Smooth muscle cell (in vitro differentiated cells): ENCODE measurements around the gene ADORA2A. TPM values are rescaled to one million over a fixed set of nuclear protein-coding genes. Genes with fewer than 3 reads are reported as not detected.

ENCODE experiments used
- DNase-seq: peaks from one replicate; lab custom pipeline; 2025; ENCODE audit not compliant: unreplicated experiment; lab: John Stamatoyannopoulos, UW
- H2AFZ ChIP-seq: fragments of 200-600 bp; sonication (generic); 2 replicates; pipeline ENCODE4 v1.6.0; 2016; ENCODE audit warnings: antibody characterized with exemption, low read depth, mild to moderate bottlenecking
- H3F3A ChIP-seq: fragments of 200-600 bp; sonication (generic); 2 replicates; pipeline ENCODE4 v1.6.0; 2017; ENCODE audit warnings: antibody characterized with exemption, low read depth
- H3K27ac ChIP-seq: fragments of 200-600 bp; sonication (generic); 2 replicates; pipeline ENCODE4 v1.5.1; 2016; ENCODE audit warnings: low read depth, mild to moderate bottlenecking
- H3K27me3 ChIP-seq: fragments of 200-600 bp; sonication (generic); 2 replicates; pipeline ENCODE4 v1.6.1; 2016; ENCODE audit warnings: low read depth, mild to moderate bottlenecking
- H3K36me3 ChIP-seq: fragments of 200-600 bp; sonication (generic); 2 replicates; pipeline ENCODE4 v1.5.1; 2016; ENCODE audit warnings: low read depth
- H3K4me1 ChIP-seq: fragments of 200-600 bp; sonication (generic); 2 replicates; pipeline ENCODE4 v1.5.1; 2016; ENCODE audit warnings: low read depth
- H3K4me2 ChIP-seq: fragments of 200-600 bp; sonication (generic); 2 replicates; pipeline ENCODE4 v1.6.0; 2016; ENCODE audit warnings: mild to moderate bottlenecking
- H3K4me3 ChIP-seq: fragments of 200-600 bp; sonication (generic); 2 replicates; pipeline ENCODE4 v1.5.1; 2016; ENCODE audit warnings: mild to moderate bottlenecking
- H3K79me2 ChIP-seq: fragments of 200-600 bp; sonication (generic); 2 replicates; pipeline ENCODE4 v1.6.0; 2016; ENCODE audit warnings: low read depth, mild to moderate bottlenecking
- H3K9ac ChIP-seq: fragments of 200-600 bp; sonication (generic); 2 replicates; pipeline ENCODE4 v1.6.0; 2016; ENCODE audit warnings: low read depth
- H3K9me3 ChIP-seq: fragments of 200-600 bp; sonication (generic); replicated peaks from 2 replicates; pipeline ENCODE4 v1.5.1; 2016; ENCODE audit warnings: low read depth
- H4K20me1 ChIP-seq: fragments of 200-600 bp; sonication (generic); 2 replicates; pipeline ENCODE4 v1.6.0; 2016; ENCODE audit warnings: low read depth
- WGBS: methylation state at CpG from one replicate; pipeline ENCODE4 v1.1.7; 2016; ENCODE audit warnings: low lambda C conversion rate; 5-methylcytosine and 5-hydroxymethylcytosine counted together
- polyA plus RNA-seq: library from polyadenylated mRNA; unstranded; fragments of >200 nt; fragmentation: Nextera tagmentation; extraction: Ambion mirVana; gene quantifications from 2 replicates; pipeline ENCODE4 v1.2.1, GENCODE V29; 2016
- total RNA-seq: library from RNA; depleted of rRNA; stranded (reverse); fragments of >200 nt; gene quantifications from 2 replicates; pipeline ENCODE4 v1.2.3, GENCODE V29; 2014
- TF ChIP-seq, protein P1 (sequence below): fragments of 200-600 bp; sonication (generic); IDR thresholded peaks from 2 replicates; pipeline ENCODE4 v1.5.1; 2017; ENCODE audit warnings: borderline replicate concordance, mild to moderate bottlenecking, antibody characterized with exemption; ENCODE audit not compliant: insufficient read depth, poor library complexity, severe bottlenecking

Gene ADORA2A
- total and polyA plus RNA-seq, 2 experiments from 2014 or later = 1.6 to 1.8 TPM

DNA sequence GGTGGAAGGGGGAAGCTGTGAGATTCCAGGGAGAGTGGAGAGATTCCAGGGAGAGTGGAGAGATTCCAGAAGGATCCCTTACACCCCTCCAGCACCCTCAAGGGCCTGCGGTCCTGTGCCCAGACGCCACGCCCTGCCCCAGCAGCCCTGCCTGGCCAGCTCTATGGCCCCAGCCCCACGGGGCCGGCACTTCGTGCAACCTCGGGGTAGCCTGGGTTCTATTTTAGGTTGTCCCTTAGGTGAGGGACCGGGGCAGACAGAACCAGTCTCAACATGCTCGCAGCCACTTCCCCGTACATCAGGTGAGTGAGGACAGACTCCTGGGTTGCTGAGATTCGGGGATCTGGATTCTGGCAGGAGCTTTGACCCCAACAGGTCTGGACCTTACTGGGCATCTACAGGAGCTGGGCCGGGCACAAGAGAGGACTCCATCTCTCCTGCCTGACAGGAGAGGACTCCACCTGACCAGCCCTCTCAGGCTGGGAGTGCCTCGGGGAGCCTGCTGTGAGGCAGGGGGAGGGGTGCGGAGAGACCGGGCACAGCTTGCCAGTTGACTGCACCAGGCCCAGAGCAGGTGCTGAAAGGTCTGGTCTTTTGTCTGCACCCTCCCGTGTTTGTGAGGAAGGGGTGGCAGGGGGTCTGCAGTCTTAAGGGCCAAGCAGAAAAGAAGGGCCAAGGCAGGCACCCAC lies 8.5 kb upstream of the ADORA2A start:
- Histone ChIP-seq H2AFZ (no peak overlapping the region), H3K4me1 (peaks cover 10% of the 10 kb centered on the region), H3K9ac (no peak overlapping the region), H3K9me3 (no peaks in the 10 kb centered on the region), H3K36me3 (no peaks in the 10 kb centered on the region), H3K27me3 (peaks cover 2% of the 10 kb centered on the region), H4K20me1 (no peaks in the 10 kb centered on the region), H3K4me2 (no peak overlapping the region), H3K79me2 (no peaks in the 10 kb centered on the region), H3K4me3 (no peak overlapping the region), H3F3A (no peaks in the 10 kb centered on the region), H3K27ac (no peak overlapping the region)
- DNase-seq = no peak
- TF ChIP-seq, protein P1, sequence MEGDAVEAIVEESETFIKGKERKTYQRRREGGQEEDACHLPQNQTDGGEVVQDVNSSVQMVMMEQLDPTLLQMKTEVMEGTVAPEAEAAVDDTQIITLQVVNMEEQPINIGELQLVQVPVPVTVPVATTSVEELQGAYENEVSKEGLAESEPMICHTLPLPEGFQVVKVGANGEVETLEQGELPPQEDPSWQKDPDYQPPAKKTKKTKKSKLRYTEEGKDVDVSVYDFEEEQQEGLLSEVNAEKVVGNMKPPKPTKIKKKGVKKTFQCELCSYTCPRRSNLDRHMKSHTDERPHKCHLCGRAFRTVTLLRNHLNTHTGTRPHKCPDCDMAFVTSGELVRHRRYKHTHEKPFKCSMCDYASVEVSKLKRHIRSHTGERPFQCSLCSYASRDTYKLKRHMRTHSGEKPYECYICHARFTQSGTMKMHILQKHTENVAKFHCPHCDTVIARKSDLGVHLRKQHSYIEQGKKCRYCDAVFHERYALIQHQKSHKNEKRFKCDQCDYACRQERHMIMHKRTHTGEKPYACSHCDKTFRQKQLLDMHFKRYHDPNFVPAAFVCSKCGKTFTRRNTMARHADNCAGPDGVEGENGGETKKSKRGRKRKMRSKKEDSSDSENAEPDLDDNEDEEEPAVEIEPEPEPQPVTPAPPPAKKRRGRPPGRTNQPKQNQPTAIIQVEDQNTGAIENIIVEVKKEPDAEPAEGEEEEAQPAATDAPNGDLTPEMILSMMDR = no peak
- 92% methylated on average over 16 of the region's 16 CpGs for WGBS

DNA sequence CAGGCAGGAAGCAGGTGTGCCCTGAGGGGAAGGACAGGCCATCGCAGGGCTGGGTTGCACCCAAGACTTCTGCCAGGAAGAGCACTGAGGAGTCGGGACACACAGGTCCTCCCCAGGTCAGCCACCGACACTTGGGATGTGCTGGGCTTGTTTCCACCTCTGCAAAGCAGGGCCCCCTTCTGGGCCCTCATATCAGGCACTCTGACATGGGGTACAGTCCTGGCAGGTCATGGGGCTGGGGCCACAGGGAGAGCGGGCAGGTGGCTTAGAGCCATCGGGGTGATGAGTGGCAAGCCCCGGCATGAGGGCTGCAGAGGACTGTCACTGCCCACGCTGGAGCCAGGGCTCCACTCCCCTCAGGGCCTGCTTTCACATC lies 7.9 kb upstream of the ADORA2A start:
- Histone ChIP-seq H3K4me1 (peaks cover 10% of the 10 kb centered on the region), H3K27me3 (peaks cover 7% of the 10 kb centered on the region), H3K27ac (no peak overlapping the region), H2AFZ (no peak overlapping the region), H3K36me3 (no peaks in the 10 kb centered on the region), H3K4me3 (no peak overlapping the region), H3K9ac (no peak overlapping the region), H3F3A (no peaks in the 10 kb centered on the region), H3K4me2 (no peak overlapping the region), H4K20me1 (peaks cover under 1% of the 10 kb centered on the region), H3K79me2 (no peaks in the 10 kb centered on the region), H3K9me3 (no peaks in the 10 kb centered on the region)
- WGBS = 89% methylated on average over 7 of the region's 7 CpGs
- TF ChIP-seq, protein P1 = no peak
- no peak for DNase-seq

GRCh38 chr22:24420072-24420976 lies 7.1 kb upstream of the ADORA2A start:
- TF ChIP-seq, protein P1 = no peak
- Histone ChIP-seq H3K27ac (no peak overlapping the region), H3K9ac (no peak overlapping the region), H3K9me3 (no peaks in the 10 kb centered on the region), H3K4me1 (peaks cover 10% of the 10 kb centered on the region), H3F3A (no peaks in the 10 kb centered on the region), H3K4me3 (no peak overlapping the region), H3K36me3 (no peaks in the 10 kb centered on the region), H3K79me2 (no peaks in the 10 kb centered on the region), H4K20me1 (peaks cover 6% of the 10 kb centered on the region), H2AFZ (no peak overlapping the region), H3K4me2 (no peak overlapping the region), H3K27me3 (peaks cover 16% of the 10 kb centered on the region)
- DNase-seq = no peak
- 90% methylated on average over 18 of the region's 18 CpGs for WGBS
